NCI-H345 treated with DMSO at 0.1 percent for 48 hours (cell line): ENCODE results near the gene SCCPDH.

ENCODE experiments used
- DNase-seq: peaks from one replicate; lab custom pipeline; 2025; ENCODE audit not compliant: unreplicated experiment; lab: John Stamatoyannopoulos, UW

SCCPDH gene

GRCh38 chr1:246784621-246785493 is 60.6 kb downstream of the SCCPDH start:
- no peak for DNase-seq

GRCh38 chr1:246785494-246786111 is 61.4 kb downstream of the SCCPDH start:
- no peak for DNase-seq

DNA sequence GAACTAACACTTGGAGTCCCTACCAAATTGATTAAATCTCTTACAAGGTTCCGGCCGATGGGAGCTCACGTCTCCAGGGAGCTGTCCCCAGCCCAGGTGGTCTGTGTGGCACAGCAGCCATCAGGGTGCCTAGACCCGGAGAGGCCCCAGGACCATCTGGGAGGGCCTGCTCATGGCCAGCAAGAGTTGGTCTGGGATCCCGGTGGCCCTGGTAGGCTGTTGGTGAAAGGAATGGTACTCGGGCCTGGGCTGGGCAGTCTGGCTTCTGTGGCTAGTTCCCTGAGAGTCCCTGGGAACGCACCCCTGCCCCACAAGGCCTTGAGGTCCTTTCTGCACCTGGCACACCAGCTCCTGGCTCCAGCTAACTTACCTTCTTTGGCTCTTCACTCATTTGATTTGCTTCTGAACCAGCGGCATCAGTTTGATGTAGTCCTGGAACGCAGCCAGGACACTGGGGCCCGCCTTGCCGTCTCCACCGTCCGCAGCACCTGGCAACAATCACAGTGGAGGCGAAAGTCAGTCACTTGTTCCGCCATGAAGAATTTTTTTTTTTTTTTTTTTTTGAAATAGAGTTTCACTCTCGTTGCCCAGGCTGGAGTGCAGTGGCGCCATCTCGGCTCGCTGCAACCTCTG is 62.5 kb downstream of the SCCPDH start:
- peak; percentile 71 for DNase-seq

- DNase-seq, result no peak
Measured at GRCh38 chr1:246787781-246788513, 63.7 kb downstream of the SCCPDH start.

DNA sequence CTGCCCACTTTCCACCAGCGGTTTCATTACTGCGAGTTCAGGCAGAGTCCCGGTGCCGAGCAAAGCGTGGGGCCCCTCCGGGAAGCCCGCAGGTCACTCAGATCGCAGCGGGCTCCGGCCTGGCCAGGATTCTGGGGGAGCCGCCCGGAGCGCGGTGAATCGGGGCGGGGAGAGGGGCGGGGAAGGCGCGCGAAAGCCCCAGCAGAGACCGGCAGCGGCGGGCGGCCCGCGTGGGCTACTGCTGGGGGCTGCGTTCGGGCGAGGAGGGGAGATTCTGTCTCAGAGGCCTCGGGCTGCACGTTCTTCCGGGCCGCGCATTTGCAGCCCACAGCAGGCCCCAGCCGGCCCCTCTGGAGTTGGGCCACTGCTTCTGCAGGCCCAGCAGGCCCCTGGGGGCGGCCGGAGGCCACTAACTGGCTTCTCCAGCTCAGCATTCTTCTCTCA is 64.7 kb downstream of the SCCPDH start:
- no peak for DNase-seq

DNA sequence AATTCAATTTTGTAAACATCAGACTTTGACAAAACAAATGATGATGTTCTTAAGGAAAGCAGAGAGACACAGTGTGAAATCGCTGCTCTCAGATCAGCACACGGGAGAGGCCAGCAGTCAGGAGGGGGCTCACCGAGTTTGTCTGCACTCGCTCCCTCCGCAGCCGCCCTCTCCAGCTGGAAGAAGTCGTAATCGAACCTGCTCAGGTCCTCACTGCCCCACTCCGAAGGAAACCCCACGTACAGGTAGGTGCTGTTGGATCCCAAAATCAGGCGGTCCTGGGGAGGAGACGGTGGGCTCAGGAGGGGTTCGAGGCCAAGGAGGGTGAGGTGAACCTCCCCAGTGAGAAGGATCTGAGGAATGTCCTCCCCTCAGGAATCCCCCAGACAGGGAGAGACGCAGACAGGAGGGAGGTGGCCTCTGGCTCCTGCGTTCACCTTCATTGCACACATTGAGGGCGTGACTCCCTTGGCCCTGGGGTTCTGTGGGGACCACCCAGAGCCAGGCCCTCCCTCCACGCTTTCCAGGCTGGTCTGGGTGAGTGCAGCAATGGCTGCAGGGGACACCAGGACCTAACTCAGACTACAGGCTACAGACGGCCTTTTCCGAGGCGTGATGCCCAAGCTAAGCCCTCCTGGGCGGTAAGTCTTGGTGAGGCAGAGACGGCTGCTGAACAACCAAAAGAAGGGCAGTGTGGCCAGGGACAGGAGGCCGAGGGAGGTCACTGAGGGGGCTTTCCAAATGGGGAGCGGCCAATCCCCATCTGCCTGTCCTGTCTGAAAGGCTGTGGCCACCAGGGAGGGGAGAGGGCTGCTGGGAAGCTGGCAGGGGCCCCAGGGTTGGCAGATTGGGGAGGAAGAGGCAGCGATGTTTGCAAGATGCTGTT is 65.5 kb downstream of the SCCPDH start:
- no peak for DNase-seq

DNA sequence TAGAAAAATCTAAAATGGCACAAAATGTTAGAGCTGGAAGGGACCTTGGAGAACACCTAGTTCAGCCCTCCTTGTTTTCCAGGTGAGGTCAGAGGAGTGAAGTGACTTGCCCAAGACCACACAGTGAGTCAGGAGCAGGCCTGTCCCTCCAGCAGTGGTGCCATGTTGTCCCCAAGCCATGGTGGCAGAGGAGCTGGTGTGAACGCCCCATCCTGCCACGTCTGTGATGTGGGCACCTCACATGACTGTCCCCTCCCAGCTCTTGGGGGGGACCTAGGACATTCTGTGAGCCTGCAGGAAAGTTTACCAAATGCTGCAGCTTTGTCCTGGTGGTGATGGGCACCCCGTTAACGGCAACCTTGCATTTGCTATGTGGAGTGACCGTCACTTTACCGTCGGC is 66.2 kb downstream of the SCCPDH start:
- DNase-seq, result no peak

DNA sequence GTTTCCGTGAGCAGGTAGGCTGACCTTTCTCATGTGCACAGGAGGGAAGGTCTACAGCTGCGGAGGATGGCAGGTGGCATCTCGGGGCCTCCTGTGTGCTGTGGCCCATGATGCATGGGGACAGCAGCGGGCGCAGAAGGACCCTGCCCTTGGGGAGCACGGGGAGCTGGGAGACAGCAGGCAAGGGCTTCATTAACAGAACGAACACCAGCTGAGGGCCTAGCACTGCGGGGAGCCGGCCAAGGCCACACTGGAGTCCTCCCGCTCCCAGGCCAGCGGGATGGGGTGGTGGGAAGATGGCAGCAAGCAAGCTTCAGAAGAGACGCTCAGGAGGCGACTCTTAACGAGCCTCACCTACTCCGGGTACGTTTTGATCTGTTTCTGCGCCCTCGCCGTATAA is 66.6 kb downstream of the SCCPDH start:
- DNase-seq, result no peak

DNA sequence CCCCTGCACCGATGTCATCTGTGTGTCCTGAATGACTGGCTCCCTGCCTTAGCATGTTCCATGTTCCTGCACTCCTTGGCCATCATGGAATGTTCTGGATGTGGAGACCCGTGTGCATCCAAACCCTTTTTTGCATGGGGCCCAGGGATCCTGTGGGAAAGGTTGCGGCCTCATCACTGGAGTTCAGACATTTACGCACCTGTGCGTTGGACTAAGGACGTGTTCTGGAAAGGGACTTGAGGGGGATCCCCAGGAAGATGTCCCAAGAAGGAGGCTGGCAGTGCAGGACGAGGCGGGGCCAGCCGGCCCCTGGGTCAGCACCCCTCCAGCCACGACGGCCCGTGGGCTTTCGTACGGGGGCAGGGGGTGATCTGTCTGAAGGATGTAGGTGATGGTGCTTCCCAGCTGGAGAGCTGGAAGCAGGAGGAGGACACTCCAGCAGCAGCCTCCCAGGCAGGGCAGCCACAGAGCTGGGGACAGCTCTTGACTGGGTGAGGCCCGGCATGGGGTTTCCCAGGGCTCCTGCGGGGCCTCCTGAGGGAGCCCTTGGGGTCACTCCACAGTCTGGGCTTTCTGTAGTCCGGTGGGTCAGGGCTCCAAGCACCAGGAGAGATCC is 67.2 kb downstream of the SCCPDH start:
- no peak for DNase-seq

DNA sequence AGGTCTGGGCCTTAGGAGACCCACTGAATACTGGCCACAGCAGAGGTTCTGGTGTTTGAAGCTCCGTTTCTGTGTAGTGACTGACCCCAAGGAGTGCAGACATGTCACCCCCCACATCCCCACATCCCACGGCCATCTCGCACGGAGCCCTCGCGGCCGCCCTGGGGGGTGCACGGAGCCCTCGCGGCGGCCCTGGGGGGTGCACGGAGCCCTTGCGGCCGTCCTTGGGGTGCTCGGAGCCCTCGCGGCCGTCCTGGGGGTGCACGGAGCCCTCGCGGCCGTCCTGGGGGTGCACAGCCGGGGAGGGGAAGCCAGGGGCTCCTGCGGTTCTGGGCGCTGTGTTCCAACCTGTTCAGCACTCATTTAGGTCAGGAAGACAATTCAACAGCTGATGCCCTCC is 68.4 kb downstream of the SCCPDH start:
- DNase-seq, result no peak

GRCh38 chr1:246793356-246793896 is 69.2 kb downstream of the SCCPDH start:
- no peak for DNase-seq

DNA sequence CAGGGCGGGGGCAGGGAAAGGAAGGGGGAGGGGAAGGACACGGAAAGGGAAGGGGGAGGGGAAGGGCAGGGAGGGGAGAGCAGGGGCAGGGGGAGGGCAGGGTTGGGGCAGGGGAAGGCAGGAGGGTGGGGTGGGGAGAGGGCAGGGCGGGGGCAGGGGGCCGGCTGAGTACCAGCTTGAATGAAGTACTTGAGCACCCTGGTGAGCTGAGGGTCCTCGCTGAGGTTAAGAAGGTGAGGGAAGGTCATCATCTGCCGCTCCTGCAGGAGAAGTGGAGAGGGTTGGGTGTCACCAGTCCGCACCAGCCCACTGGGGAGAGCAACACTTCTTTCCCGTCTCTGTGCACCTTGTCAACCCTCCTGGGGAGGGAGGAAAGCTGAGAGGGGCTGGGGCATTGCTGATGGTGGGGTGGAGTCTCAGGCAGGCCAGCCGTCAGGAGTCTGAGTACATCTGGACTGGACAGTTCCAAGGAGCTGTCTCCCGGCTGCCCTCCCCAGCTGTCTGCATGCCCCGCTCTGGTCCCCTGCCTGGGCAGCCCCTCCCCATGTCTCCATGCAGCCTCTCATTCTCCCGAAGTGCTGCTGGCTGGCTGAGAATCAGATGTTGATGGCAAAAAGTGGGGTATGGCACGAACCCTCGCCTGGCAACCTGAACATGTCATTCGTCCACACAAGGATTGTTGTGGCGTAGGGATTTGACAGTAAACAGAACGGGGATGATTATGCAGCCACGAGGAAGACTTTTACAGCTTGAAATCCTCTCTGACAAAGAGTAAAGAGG is 70.0 kb downstream of the SCCPDH start:
- DNase-seq, result no peak

- DNase-seq, result no peak
Measured at GRCh38 chr1:246794828-246795671, 70.8 kb downstream of the SCCPDH start.

GRCh38 chr1:246795906-246796694 is 71.9 kb downstream of the SCCPDH start:
- DNase-seq, result no peak

DNA sequence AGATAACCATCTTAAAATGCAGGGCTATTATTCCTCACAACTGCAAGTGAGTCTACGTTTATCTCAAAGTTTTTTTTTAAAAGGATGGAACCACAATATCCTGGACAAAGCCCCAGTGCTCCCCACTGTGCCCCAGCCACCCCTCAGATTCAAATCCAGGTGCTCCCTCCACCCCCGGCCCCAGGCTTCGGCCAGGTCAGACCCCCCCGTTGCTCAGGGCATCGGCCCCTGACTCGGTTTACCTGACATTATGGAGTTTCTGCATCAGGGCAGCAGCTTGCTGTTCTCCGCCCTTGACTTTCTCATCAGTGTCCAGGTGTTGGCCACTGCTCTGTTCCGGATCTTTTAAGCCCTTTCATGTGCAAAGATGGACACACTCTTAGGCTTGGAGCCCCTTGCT is 72.9 kb downstream of the SCCPDH start:
- DNase-seq, result no peak

DNA sequence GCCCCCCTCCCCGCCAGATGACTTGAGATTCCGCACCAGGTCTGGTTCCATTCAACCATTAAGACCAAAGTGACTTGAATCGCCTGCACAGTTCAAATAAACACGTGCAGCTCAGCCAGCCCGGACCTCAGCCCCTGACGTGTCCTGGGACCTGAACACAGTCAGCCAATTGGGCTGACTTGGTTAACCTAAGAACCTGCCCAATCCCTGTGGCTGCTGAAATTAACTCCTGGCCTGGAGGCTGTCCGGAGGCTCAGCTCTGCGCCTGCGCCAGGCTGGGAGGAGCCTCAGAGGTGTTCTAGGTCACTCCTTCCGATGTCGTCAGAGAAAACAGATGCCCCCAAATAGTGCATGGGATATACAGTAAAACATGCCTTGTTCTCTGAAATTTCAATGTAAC is 73.4 kb downstream of the SCCPDH start:
- DNase-seq, result no peak

DNA sequence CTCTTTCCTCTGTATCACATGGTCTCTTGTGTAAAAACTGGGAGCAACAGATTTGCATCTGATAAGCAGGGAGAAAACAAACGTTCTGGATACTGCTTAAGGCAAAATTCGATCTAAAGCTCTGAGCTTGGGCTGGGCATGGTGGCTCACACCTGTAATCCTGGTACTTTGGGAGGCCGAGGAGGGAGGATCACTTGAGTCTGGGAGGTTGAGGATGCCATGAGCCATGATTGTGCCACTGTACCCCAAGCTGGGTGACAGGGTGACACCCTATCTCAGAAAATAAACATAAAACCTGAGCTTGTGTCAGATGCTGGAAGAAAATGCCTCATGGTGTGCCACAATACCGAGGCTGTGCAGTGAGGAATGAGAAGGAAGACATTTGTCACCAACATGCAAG is 73.9 kb downstream of the SCCPDH start:
- no peak for DNase-seq
